Motor neuron (in vitro differentiated cells): ENCODE measurements around the gene CLIP2. TPM values are rescaled to one million over a fixed set of nuclear protein-coding genes. Genes with fewer than 3 reads are reported as not detected.

Experiments used
- ATAC-seq, 8 experiments: fragments of 200-7000 bp; cut with Tn5 transposase; replicated peaks in 6 of 8; 2 replicates each; pipeline ENCODE4 v1.8.0; 2021; ENCODE audit warnings: mild to moderate bottlenecking in 8 of 8, moderate library complexity in 8 of 8
- H3K27ac ChIP-seq, 2 donors: fragments of 250-450 bp; sonication (Bioruptor Pico); 2 replicates each; pipeline ENCODE4 v1.9.0; 2021; ENCODE audit warnings: antibody characterized with exemption in 2 of 2, mild to moderate bottlenecking in 2 of 2, moderate library complexity in 1 of 2
- H3K4me1 ChIP-seq, 2 donors: fragments of 250-450 bp; sonication (Bioruptor Pico); replicated peaks in 1 of 2; 2 replicates each; pipeline ENCODE4 v1.6.1; 2021; ENCODE audit warnings: antibody characterized with exemption in 2 of 2, mild to moderate bottlenecking in 2 of 2, moderate library complexity in 1 of 2
- H3K4me3 ChIP-seq, 5 donors: fragments of 250-450 bp; sonication (Bioruptor Pico); 2 replicates each; pipeline ENCODE4 v1.9.0; 2021; ENCODE audit warnings: antibody characterized with exemption in 5 of 5, mild to moderate bottlenecking in 5 of 5, moderate library complexity in 4 of 5
- WGBS, 10 experiments: fragments of 450-650 bp; shearing (Covaris generic); methylation state at CpG; one replicate each; pipeline ENCODE4 v1.0.0; 2022; 5-methylcytosine and 5-hydroxymethylcytosine counted together
- in situ Hi-C, 9 experiments: fragments of 400-800 bp; cut with MboI; loops; one replicate each; pipeline ENCODE4 v1.15.0; 2021; ENCODE audit warnings: low sequenced_read_pairs in 9 of 9, low pct_unique_long_range_greater_than_20kb in 2 of 9; ENCODE audit not compliant: unreplicated experiment in 9 of 9
- total RNA-seq, 8 experiments: library from RNA; unstranded; fragments of 300-600 nt; gene quantifications; 2 replicates each; pipeline versions ENCODE4 v1.2.3 to v1.2.4, GENCODE V29; 2022

Gene CLIP2
- total RNA-seq, 8 experiments from 2014 or later, result 11.3 to 51.8 (median 32.7) TPM

DNA sequence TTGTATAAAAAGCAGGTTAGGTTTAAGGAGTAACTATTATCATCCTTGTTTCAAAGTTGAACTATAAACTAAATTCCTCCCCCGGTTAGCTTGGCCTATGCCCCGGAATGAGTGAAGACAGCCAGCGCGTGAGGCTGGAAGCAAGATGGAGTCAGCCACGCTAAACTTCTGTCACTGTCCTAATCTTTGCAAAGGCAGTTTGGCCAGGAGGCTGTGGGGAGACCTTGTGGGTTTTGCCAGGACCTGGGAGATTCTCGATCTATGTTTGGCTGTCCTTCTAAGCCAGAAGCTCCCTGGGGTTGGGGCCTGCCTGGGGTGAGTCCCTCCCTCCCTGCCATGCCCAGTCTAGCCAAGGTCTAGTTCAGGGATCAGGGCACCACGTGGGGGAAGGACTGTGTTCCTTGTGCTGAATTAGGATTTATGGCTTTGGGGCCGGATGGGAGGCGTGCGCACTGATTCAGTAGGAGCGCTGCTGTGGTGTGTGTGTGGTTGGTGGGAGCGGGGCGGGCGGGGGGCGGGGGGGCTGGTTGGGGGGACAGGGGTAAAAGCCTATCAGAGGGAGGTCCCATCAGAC, 163.6 kb downstream of the CLIP2 start:
- peak overlapping the region; percentile 88 to 91 for H3K27ac ChIP-seq
- in situ Hi-C loops, result no loop called here
- WGBS, 10 experiments, result 31 to 87% (median 80%) methylated on average over 1 to 6 of the region's 15 CpGs; no CpG with 5 or more reads in 3 of the 10 experiments

DNA sequence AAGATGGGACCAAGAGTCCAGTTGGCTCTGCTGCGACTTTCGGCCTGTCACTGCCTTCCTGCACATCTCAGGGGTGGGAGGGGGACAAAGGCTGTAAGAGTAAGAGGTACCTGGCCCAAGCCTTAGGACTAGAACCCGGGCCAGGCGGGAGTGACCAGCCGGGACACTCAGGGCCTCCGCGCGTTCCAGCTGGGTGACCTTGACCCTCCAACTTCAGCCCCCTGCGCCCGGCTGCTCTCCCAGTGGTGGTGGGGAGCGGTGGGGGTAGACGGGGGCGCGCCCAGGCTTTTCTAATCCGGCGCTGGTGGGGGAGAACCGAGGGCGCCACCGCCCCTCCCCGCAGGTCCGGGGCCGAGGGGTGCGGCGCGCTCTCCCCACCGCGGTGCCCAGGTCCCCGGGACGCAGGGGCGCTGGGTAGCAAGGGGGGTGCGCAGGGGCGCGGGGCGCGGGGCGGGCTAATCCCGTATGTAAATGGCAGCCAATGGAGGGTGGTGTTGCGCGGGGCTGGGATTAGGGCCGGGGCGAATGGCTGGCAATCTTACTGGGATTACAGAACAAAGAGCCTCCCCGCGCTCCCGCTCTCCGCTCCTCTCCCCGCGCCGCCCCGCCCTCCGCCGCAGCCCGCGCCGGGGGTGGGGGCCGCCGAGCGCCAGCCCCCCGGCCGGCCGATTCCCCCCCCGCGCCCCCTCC, 164.3 kb downstream of the CLIP2 start, which contains the start of gene GTF2IRD1:
Gene GTF2IRD1, plus strand, starts transcription at position 585 of the 690 bp plus-strand sequence. CDS start 54,175 bp downstream, outside the sequence.
- peak within 1 kb of the TSS; percentile 88 to 91 for H3K27ac ChIP-seq
- peak; percentile 68 to 88 (median 74) for ATAC-seq
- in situ Hi-C loops, result no loop called here
- H3K4me3 ChIP-seq, result peak within 1 kb of the TSS; percentile 61 to 94 (median 76)
- peaks cover 13 to 16% of the 10 kb centered on the region in 2 donors for H3K4me1 ChIP-seq
- no CpG with 5 or more reads among the region's 62 CpGs for WGBS, 10 experiments

More for the DNA sequence above, 163.6 kb downstream of the CLIP2 start:
- Histone ChIP-seq H3K4me3 (peak overlapping the region; percentile 61 to 94 (median 76)), H3K4me1 (peaks cover 13 to 16% of the 10 kb centered on the region in 2 donors)
- peak; percentile 5 to 44 (median 31) for ATAC-seq

DNA sequence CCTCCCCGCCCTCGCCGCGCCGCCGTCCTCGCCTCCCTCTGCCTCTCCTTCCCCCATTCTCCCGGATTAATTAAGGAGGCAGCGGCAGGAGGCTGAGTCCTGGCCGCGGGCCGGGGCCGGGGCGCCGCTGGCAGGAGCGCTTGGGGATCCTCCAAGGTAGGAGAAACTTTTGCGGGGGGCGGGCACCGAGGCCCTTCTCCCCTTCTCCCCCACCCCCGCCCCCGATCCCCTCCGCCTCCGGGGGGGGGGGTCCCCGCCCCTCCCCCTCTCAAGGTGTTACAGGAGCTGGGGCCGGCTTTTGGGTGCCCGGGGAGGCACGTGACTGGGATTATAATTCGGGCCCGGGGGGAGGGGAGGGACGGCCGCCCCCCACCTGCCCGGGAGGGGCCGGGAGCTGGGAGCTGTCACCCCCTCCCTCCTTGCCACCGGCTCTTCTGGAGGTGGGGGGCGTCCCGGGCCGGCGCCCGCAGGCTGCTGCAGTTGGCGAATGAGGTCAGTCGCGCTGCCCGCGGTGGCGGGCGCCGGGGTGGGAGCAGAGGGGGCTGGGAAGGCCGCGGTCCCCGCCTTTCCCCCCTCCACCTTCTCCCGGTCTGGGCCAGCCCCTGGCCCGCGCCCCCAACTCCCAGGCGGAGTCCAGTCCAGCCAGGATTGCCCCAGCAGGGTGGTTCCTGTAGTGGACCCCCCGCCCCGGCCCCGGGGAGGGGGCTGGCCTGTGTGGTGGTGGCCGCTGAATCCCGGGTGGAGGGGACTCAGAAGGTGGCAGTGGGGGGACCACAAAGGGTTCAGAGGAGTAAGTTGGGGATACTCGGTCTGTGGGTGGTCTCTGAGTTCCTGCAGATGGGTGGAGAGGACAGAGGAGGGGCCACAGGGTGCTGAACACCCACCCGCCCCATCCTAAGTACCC, 165.1 kb downstream of the CLIP2 start:
- H3K4me1 ChIP-seq, result peaks cover 13 to 17% of the 10 kb centered on the region in 2 donors
- H3K27ac ChIP-seq, result peak overlapping the region; percentile 88 to 91
- WGBS, 10 experiments, result no CpG with 5 or more reads among the region's 61 CpGs
- peak; percentile 12 to 65 (median 59) for ATAC-seq
- in situ Hi-C loops, result no loop called here
- peak overlapping the region; percentile 61 to 94 (median 76) for H3K4me3 ChIP-seq

DNA sequence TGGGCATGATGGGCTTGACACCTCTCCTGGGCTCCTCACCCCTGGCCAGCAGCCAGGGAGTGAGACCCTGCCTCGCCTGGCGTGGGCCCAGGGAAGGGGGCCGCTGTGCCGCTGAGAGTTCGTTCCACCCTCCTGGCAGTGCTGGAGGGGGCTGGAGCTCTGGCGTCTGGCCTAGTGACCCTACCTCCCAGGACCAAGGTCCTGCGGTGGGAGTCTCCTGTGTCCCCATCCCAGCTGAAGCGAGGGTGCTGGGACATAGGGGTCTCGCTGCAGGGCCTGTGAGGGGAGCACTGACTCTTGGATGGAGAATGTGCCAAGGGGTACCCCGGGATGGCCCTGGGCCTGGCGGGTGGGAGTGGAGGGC, 165.7 kb downstream of the CLIP2 start:
- 40% methylated on average over 1 of the region's 11 CpGs; no CpG with 5 or more reads in 9 of the 10 experiments for WGBS, 10 experiments
- Histone ChIP-seq H3K4me1 (peaks cover 13 to 24% of the 10 kb centered on the region in 2 donors), H3K27ac (peak overlapping the region; percentile 88 to 91), H3K4me3 (peak overlapping the region; percentile 61 to 94 (median 76))
- in situ Hi-C loops, result no loop called here
- peak in 5 of 8 experiments; percentile 20 to 31 (median 26) for ATAC-seq

DNA sequence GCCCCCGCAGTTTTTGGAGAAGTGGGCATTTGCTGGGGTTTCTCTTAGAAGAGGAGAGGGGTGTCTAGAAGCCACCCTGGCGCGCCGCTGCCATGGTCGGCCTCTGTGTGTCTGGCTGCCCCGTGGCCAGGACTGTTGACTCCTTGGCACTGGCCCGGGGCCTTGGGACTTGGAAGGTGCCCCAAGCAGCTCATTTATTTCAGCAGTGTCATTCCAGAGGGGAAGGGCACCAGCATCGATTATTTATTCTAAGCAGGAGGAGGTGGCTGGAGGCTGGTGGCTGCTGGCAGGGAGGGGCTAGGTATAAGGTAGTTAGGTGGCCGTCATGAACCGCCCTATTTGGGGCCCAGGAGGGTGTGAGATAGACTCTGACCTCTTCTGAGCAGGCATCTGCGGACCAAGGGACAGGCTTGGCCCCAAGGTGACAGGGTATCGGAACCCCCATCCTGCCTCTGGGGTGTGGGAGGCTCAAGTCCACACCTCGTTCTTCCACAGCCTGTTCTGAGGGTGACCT, 166.1 kb downstream of the CLIP2 start:
- 50 to 88% (median 82%) methylated on average over 1 to 10 of the region's 13 CpGs; no CpG with 5 or more reads in 6 of the 10 experiments for WGBS, 10 experiments
- peaks cover 13 to 27% of the 10 kb centered on the region in 2 donors for H3K4me1 ChIP-seq
- peak overlapping the region; percentile 61 to 94 (median 76) for H3K4me3 ChIP-seq
- ATAC-seq, result no peak
- peak overlapping the region; percentile 88 to 91 for H3K27ac ChIP-seq
- in situ Hi-C loops, result no loop called here

Other genes starting within 250 kb of the CLIP2 start
- gene LIMK1, start 205.6 kb upstream of the CLIP2 start, total RNA-seq, result 10 to 100 TPM; 25.7 to 64.5 (median 34.1) TPM
- gene EIF4H, start 115.1 kb upstream of the CLIP2 start, total RNA-seq, result 100 to 1,000 TPM; 203 to 351 (median 241) TPM
- gene LAT2, start 79.4 kb upstream of the CLIP2 start, total RNA-seq, result 1 to 10 TPM in 4 of 8 experiments, under 1 TPM in 4; 0.64 to 1.8 (median 1.1) TPM
- 10 to 100 TPM; 10.3 to 53.0 (median 18.7) TPM for gene RFC2, start 35.0 kb upstream of the CLIP2 start, total RNA-seq
- gene GTF2IRD1, start 164.5 kb downstream of the CLIP2 start, total RNA-seq, result 10 to 100 TPM in 7 of 8 experiments, 1 to 10 TPM in 1; 6.7 to 35.0 (median 24.3) TPM